ENCODE measurements around the gene ZNF253.
"Not testable (repeated sequence)": the region's sequence is repeated elsewhere in the genome, so short reads cannot be mapped to it uniquely, and the experiment has no call there.

The ZNF253 gene

DNA sequence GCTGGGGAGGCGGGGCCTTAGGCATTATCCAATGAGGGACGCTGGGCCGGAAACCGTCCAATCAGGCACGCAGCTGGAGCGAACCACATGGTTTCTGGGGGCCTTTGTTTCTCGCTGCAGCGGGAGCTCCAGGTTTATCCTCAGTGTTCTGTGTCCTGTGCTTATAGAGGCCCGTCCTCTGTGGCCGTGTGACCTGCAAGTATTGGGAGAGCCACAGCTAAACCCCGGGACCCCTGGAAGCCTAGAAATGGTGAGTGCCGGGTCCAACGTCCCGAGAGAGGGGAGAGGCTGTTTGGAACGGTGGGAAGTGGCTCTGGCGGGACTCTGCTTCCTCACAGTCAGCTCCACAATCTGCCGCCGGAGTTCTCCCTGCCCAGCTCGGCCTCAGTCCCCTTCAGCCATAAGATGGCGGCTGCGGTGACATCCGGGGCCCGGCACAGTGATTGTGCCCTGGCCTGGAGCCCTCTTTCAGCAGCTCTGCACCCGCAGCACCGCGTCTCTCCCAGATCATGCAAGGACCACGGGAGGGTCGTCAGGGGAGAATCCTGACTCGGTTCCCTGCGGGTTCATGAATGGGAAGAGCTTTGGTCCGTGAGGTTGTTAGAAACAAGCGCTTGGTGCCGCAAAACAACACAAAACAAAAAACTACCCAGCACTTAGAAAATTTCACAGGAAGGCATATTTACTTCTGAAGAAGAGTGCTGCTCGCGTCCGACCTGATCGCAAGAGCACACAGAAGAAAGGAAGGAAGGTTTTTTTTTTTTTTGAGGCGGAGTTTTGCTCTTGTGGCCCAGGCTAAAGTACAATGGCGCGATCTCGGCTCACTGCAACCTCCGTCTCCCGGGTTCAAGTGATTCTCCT is at the start of gene ZNF253:
Gene ZNF253, plus strand, starts transcription at position 133 of the 861 bp plus-strand sequence. Its CDS starts 115 bp downstream, at position 248.
- peak within 1 kb of the TSS; percentile 100 for H3K4me3 Mint-ChIP-seq
- peaks cover under 1% of the 10 kb centered on the region for H3K27me3 Mint-ChIP-seq
- peak within 1 kb of the TSS; percentile 99 for H3K27ac Mint-ChIP-seq
- no peaks in the 10 kb centered on the region for H3K9me3 Mint-ChIP-seq
- H3K4me1 Mint-ChIP-seq (ENCODE audit: low read depth): peaks cover 29% of the 10 kb centered on the region
- peaks cover 34% of the 10 kb centered on the region for H3K36me3 Mint-ChIP-seq (ENCODE audit: low read depth)
- peak; percentile 94 for DNase-seq

DNA sequence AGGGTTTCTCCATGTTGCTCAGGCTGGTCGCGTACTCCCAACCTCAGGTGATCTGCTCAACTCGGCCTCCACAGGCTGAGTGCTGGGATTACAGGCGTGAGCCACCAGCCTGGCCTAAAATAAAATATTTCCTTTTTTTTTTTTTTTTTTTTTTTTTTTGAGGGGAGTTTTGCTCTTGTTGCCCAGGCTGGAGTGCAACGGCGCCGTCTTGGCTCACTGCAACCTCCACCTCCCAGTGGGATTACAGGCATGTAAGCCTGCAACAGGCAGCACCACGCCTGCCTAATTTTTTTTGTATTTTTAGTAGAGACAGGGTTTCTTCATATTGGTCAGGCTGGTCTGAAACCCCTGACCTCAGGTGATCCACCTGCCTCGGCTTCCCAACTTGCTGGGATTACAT is 49.0 kb upstream of the ZNF253 start:
- H3K27ac Mint-ChIP-seq: peak overlapping the region; percentile 87
- no peaks in the 10 kb centered on the region for H3K27me3 Mint-ChIP-seq
- H3K36me3 Mint-ChIP-seq (ENCODE audit: low read depth): peaks cover 92% of the 10 kb centered on the region
- peaks cover 68% of the 10 kb centered on the region for H3K4me1 Mint-ChIP-seq (ENCODE audit: low read depth)
- peaks cover 22% of the 10 kb centered on the region for H3K9me3 Mint-ChIP-seq
- DNase-seq: no peak
- H3K4me3 Mint-ChIP-seq: peak overlapping the region; percentile 46

DNA sequence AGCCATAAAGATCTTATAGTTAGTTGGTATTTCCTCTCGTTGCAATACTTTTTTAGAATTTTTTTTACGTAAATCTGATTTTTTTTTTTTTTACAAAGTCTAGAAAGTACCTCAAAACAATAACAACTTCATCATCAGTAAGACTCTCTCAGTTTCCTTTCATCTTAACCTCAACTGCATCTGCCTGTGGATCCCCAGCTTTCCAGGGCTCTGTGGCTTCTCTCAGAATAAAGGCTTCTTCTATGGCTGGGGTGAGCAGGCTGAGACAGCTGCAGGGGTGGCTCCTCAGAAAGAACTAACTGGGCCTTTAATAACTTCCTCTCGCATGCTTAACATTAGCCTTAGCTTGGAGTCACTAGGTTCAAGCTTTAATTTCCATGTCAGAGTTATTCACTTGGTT is 48.3 kb upstream of the ZNF253 start:
- peak overlapping the region; percentile 46 for H3K4me3 Mint-ChIP-seq
- no peaks in the 10 kb centered on the region for H3K27me3 Mint-ChIP-seq
- peak; percentile 49 for DNase-seq
- H3K9me3 Mint-ChIP-seq: peaks cover 22% of the 10 kb centered on the region
- peaks cover 85% of the 10 kb centered on the region for H3K36me3 Mint-ChIP-seq (ENCODE audit: low read depth)
- peaks cover 64% of the 10 kb centered on the region for H3K4me1 Mint-ChIP-seq (ENCODE audit: low read depth)
- H3K27ac Mint-ChIP-seq: peak overlapping the region; percentile 87

DNA sequence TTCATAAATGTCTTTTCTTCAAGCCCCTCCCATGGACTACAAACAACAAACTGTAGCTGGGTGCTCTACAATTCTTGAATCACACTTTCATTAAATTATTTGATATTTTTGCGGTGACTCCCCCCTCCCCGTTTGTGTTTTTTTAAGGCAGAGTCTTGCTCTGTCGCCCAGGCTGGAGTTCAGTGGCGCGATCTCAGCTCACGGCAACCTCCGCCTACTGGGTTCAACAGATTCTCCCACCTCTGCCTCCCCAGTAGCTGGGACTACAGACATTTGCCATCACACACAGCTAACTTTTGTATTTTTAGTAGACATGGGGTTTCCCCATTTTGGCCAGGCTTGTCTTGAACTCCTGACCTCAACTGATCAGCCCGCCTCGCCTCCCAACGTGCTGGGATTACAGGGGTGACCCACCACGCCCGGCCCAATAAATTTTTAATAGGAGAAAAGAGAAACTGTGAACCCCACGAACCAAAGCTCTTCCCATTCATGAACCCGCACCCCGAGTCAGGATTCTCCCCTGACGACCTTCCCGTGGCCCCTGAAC is 44.8 kb upstream of the ZNF253 start:
- H3K4me3 Mint-ChIP-seq: peak overlapping the region; percentile 100
- peaks cover 43% of the 10 kb centered on the region for H3K4me1 Mint-ChIP-seq (ENCODE audit: low read depth)
- DNase-seq: no peak
- H3K27me3 Mint-ChIP-seq: no peaks in the 10 kb centered on the region
- peaks cover 29% of the 10 kb centered on the region for H3K9me3 Mint-ChIP-seq
- peaks cover 64% of the 10 kb centered on the region for H3K36me3 Mint-ChIP-seq (ENCODE audit: low read depth)
- peak overlapping the region; percentile 99 for H3K27ac Mint-ChIP-seq

DNA sequence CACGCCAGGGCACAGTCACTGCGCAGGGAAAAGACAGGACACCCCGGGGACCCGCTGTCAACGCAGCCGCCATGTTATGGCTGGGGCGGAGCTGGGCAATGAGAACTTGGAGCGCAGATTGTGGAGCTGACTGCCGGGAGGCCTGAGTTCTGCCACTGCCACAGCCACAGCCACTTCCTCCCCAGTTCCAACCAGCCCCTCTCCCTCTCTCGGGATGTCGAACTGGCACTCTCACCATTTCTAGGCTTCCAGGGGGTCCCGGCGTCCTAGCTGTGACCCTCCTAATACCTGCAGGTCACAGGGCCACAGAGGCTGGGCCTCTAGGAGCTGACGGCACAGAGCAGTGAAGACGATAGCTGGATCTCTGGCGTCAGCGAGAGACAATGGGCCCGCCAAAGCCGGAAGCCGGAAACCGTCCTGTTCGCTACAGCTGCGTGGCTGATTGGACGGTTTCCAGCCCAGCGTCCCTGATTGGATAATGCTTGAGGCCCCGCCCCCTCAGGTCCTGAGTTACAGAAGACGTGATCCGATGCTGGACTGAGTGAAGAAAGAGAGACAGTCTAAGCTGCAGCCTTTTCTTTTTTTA is 44.2 kb upstream of the ZNF253 start, which contains the start of gene ZNF506:
Gene ZNF506, minus strand, starts transcription at position 385 of the 586 bp plus-strand sequence. Its CDS starts 147 bp downstream, at position 238.
- Mint-ChIP-seq H3K27me3 (no peaks in the 10 kb centered on the region), H3K36me3 (ENCODE audit: low read depth) (peaks cover 61% of the 10 kb centered on the region), H3K4me1 (ENCODE audit: low read depth) (peaks cover 42% of the 10 kb centered on the region), H3K27ac (peak within 1 kb of the TSS; percentile 99), H3K4me3 (peak within 1 kb of the TSS; percentile 100), H3K9me3 (peaks cover 29% of the 10 kb centered on the region)
- peak; percentile 94 for DNase-seq

DNA sequence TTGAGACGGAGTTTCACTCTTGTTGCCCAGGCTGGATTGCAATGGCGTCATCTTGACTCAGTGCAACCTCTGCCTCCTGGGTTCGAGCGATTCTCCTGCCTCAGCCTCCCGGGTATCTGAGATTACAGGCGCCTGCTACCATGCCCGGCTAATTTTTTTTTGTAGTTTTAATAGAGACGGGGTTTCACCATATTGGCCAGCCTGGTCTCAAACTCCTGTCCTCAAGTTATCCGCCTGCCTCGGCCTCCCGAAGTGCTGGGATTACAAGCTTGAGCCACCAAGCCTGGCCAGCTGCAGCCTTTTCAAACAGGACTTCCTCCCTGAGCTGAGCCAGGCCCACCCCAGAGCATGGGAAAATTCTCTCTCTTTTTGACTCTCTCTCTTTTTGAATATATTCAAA is 43.7 kb upstream of the ZNF253 start:
- not testable (repeated sequence) for DNase-seq, H3K27me3 Mint-ChIP-seq
- Mint-ChIP-seq H3K9me3 (peaks cover 33% of the 10 kb centered on the region), H3K27ac (peak overlapping the region; percentile 86), H3K4me1 (ENCODE audit: low read depth) (peaks cover 39% of the 10 kb centered on the region), H3K36me3 (ENCODE audit: low read depth) (peaks cover 61% of the 10 kb centered on the region), H3K4me3 (peak overlapping the region; percentile 100)

DNA sequence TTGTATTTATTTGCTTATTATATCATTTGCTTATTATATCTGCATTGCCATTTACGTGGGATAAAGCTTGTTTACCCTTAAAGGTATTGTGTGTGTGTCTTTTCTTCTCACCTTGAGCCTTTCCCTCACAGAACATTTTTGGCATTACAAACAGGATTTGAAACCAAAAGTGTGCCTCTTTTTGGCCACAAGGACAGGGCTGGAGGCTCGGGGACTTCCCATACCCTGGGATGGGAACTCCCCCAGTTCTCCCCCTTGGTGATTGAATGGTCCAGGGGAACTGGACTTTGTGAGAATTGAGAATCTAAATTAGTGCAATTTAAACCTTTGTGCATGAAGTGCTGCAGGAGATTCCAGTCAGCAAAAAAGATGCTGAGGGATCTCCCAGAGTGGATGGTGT is 41.8 kb upstream of the ZNF253 start:
- no peak for DNase-seq
- Mint-ChIP-seq H3K27me3 (no peaks in the 10 kb centered on the region), H3K4me3 (no peak overlapping the region), H3K9me3 (peaks cover 39% of the 10 kb centered on the region), H3K36me3 (ENCODE audit: low read depth) (peaks cover 57% of the 10 kb centered on the region), H3K27ac (no peak overlapping the region), H3K4me1 (ENCODE audit: low read depth) (peaks cover 24% of the 10 kb centered on the region)

DNA sequence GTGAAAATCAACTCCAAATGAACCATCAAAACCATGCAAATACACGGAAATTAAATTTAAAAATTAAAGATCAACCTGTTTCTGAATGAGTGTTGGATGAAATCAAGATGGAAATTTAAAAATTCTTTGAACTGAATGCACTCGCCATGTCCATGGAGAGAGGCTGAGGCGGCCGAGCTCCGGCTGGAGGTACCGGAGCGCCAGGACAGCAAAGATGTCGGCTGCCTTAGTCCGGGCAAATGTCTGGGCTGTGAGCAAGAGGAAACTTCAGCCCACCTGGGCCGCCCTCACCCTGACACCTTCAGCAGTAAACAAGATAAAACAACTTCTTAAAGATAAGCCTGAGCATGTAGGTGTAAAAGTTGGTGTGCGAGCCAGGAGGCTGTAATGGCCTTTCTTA is 38.8 kb upstream of the ZNF253 start:
- Mint-ChIP-seq H3K27ac (no peak overlapping the region), H3K36me3 (ENCODE audit: low read depth) (peaks cover 45% of the 10 kb centered on the region), H3K4me1 (ENCODE audit: low read depth) (peaks cover 6% of the 10 kb centered on the region), H3K4me3 (no peak overlapping the region), H3K27me3 (no peaks in the 10 kb centered on the region), H3K9me3 (peaks cover 53% of the 10 kb centered on the region)
- no peak for DNase-seq

DNA sequence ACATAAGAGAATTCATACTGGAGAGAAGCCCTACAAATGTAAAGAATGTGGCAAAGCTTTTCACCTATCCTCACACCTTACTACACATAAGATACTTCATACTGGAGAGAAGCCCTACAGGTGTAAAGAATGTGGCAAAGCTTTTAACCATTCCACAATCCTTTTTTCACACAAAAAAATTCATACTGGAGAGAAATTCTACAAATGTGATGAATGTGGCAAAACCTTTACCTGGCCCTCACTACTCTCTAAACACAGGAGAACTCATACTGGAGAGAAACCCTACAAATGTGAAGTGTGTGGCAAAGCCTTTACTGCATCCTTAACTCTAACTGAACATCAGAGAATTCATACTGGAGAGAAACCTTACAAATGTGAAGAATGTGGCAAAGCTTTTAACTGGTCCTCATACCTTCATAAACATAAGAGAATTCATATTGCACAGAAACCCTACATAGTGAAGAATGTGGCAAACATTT is 30.1 kb upstream of the ZNF253 start:
- Mint-ChIP-seq H3K4me3 (no peak overlapping the region), H3K9me3 (peaks cover 44% of the 10 kb centered on the region), H3K36me3 (ENCODE audit: low read depth) (peaks cover 45% of the 10 kb centered on the region), H3K27ac (no peak overlapping the region), H3K4me1 (ENCODE audit: low read depth) (no peaks in the 10 kb centered on the region), H3K27me3 (no peaks in the 10 kb centered on the region)
- DNase-seq: no peak

DNA sequence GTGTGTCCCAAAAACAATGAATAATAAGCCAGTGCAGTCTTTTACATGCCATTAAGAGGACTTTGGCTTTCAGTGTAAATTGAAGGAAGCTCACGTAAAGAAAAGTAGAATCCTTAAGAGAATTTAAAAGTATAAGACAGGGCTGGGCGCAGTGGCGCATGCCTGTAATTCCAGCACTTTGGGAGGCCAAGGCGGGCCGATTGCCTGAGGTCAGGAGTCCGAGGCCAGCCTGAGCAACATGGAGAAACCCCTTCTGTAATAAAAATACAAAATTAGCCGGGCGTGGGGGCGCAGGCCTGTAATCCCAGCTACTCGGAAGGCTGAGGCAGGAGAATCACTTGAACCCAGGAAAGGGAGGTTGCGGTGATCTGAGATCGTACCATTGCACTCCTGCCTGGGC is 17.9 kb upstream of the ZNF253 start:
- Mint-ChIP-seq H3K27me3 (no peaks in the 10 kb centered on the region), H3K36me3 (ENCODE audit: low read depth) (peaks cover 13% of the 10 kb centered on the region), H3K4me1 (ENCODE audit: low read depth) (no peaks in the 10 kb centered on the region), H3K27ac (no peak overlapping the region), H3K4me3 (no peak overlapping the region), H3K9me3 (peaks cover 4% of the 10 kb centered on the region)
- no peak for DNase-seq

DNA sequence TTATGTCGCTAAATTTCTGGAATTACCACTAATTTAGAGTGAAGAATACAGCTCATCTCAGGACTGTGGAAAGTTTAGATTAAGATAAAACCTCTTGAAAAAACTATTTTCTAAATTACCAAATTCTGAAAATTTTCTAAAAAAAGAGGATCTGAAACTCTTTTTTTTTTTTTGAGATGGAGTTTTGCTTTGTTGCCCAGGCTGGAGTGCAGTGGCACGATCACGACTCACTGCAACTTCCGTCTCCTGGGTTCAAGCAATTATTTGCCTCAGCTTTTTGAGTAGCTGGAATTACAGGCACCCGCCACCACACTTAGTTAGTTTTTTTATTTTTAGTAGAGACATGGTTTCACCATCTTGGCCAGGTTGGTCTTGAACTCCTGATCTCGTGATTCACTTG is 16.6 kb upstream of the ZNF253 start:
- Mint-ChIP-seq H3K4me1 (ENCODE audit: low read depth) (no peaks in the 10 kb centered on the region), H3K27ac (no peak overlapping the region), H3K36me3 (ENCODE audit: low read depth) (peaks cover 6% of the 10 kb centered on the region), H3K9me3 (peaks cover 1% of the 10 kb centered on the region), H3K27me3 (no peaks in the 10 kb centered on the region), H3K4me3 (no peak overlapping the region)
- DNase-seq: no peak

DNA sequence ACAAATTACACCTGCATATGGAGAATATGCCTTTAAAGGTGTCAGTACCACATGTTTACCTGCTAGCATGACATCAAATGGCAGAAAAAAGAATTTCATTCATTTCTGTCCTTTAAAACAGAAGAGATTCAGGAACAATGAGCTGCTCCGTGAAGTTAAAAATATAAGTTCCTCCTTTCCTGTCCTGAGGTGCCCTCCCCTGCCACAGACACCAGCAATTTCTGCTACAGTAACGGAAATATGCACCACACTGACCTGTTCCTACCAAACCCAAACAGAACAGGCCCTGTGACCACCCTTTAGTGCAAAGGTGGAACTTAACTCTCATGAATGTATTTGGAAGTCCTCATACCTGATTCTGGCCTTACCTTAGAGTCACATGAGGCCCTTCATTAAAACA is 13.9 kb upstream of the ZNF253 start:
- H3K27me3 Mint-ChIP-seq, H3K4me3 Mint-ChIP-seq, DNase-seq, H3K27ac Mint-ChIP-seq: not testable (repeated sequence)
- peaks cover 15% of the 10 kb centered on the region for H3K36me3 Mint-ChIP-seq (ENCODE audit: low read depth)
- H3K4me1 Mint-ChIP-seq (ENCODE audit: low read depth): peaks cover 10% of the 10 kb centered on the region
- peaks cover 15% of the 10 kb centered on the region for H3K9me3 Mint-ChIP-seq

DNA sequence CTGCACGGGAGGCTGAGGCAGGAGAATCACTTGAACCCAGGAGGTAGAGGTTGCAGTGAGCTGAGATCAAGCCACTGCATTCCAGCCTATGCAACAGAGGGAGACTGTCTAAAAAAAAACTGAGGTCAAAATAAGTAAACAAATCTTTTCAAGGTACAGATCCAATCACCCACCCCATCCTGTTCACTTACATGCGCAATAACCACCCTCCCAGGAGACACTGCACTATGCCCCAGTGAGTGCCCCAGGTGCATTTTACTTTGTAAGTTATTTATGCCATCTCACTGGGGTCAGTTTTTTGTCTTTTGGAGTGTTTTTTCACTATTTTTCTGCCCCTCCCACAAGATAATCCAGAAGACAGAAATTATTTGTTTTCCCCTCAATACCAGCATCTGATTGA is 6.9 kb upstream of the ZNF253 start:
- H3K36me3 Mint-ChIP-seq (ENCODE audit: low read depth): peaks cover 41% of the 10 kb centered on the region
- H3K27ac Mint-ChIP-seq: no peak overlapping the region
- peaks cover 18% of the 10 kb centered on the region for H3K4me1 Mint-ChIP-seq (ENCODE audit: low read depth)
- DNase-seq: no peak
- peaks cover 7% of the 10 kb centered on the region for H3K27me3 Mint-ChIP-seq
- H3K9me3 Mint-ChIP-seq: peaks cover 15% of the 10 kb centered on the region
- no peak overlapping the region for H3K4me3 Mint-ChIP-seq

DNA sequence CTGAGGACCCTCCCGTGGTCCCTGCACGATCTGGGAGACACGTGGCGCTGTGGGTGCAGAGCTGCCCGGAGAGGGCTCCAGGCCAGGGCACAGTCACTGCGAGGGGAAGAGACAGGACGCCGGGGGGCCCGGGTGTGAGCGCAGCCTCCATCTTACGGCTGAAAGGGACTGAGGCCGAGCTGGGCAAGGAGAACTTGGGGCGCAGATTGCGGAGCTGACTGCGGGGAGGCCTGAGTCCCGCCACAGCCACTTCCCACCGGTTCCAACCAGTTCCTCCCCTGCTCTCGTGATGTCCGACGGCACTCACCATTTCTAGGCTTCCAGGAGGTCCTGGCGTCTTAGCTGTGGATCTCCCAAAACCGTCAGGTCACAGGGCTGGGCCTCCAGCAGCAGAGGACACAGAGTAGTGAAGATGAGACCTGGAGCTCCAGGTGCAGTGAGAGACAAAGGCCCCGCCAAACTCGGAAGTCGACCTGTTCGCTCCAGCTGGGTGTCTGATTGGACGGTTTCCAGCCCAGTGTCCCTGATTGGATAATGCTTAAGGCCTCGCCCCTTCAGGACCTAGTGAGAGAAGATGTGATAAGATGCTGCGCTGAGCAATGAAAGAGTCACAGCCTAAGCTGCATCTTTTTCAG is 4.8 kb upstream of the ZNF253 start:
- peak overlapping the region; percentile 18 for H3K27ac Mint-ChIP-seq

More for the DNA sequence above, 4.8 kb upstream of the ZNF253 start:
- Mint-ChIP-seq H3K4me1 (ENCODE audit: low read depth) (peaks cover 14% of the 10 kb centered on the region), H3K4me3 (peak overlapping the region; percentile 81), H3K27me3 (peaks cover 7% of the 10 kb centered on the region), H3K36me3 (ENCODE audit: low read depth) (peaks cover 37% of the 10 kb centered on the region), H3K9me3 (peaks cover 2% of the 10 kb centered on the region)
- peak; percentile 55 for DNase-seq
